H9 (cell line): ENCODE measurements around the gene CPB1. TPM values are rescaled to one million over a fixed set of nuclear protein-coding genes. Genes with fewer than 3 reads are reported as not detected.

Source experiments
- DNase-seq: peaks from one replicate; pipeline ENCODE4 v3.0.0-alpha.2; 2017
- H2AFZ ChIP-seq: one replicate; pipeline ENCODE4 v1.6.1; 2013; ENCODE audit warnings: mild to moderate bottlenecking, low read length, control low read depth, moderate library complexity
- H2AK5ac ChIP-seq: 2 replicates; pipeline ENCODE4 v1.6.1; 2013; ENCODE audit warnings: low read length, control low read depth, mixed read lengths; ENCODE audit not compliant: insufficient read length
- H2BK120ac ChIP-seq: one replicate; pipeline ENCODE4 v1.6.1; 2013; ENCODE audit warnings: low read depth, mild to moderate bottlenecking, low read length, control low read depth, inconsistent platforms; ENCODE audit not compliant: poor library complexity, severe bottlenecking
- H2BK12ac ChIP-seq: 2 replicates; pipeline ENCODE4 v1.6.1; 2013; ENCODE audit warnings: low read length, control low read depth, mixed read lengths, low read depth; ENCODE audit not compliant: insufficient read length
- H2BK15ac ChIP-seq: 2 replicates; pipeline ENCODE4 v1.6.1; 2013; ENCODE audit warnings: low read depth, low read length, control low read depth
- H2BK20ac ChIP-seq: one replicate; pipeline ENCODE4 v1.6.1; 2013; ENCODE audit warnings: low read depth, mild to moderate bottlenecking, low read length, control low read depth, inconsistent platforms; ENCODE audit not compliant: poor library complexity, severe bottlenecking
- H2BK5ac ChIP-seq: 2 replicates; pipeline ENCODE4 v1.6.1; 2013; ENCODE audit warnings: low read length, control low read depth, mixed read lengths; ENCODE audit not compliant: insufficient read length
- H3K14ac ChIP-seq: 2 replicates; pipeline ENCODE4 v1.6.1; 2013; ENCODE audit warnings: low read length, control low read depth; ENCODE audit not compliant: insufficient read depth
- H3K18ac ChIP-seq: 2 replicates; pipeline ENCODE4 v1.6.1; 2013; ENCODE audit warnings: low read depth, mild to moderate bottlenecking, mixed read lengths, low read length, control low read depth; ENCODE audit not compliant: insufficient read length
- H3K23ac ChIP-seq: 2 replicates; pipeline ENCODE4 v1.6.1; 2013; ENCODE audit warnings: low read length, control low read depth, mixed read lengths, low read depth; ENCODE audit not compliant: insufficient read length
- H3K23me2 ChIP-seq: 2 replicates; pipeline ENCODE4 v1.6.1; 2013; ENCODE audit warnings: low read depth, mild to moderate bottlenecking, mixed read lengths, low read length, control low read depth; ENCODE audit not compliant: insufficient read length, poor library complexity, severe bottlenecking
- H3K27ac ChIP-seq: 2 replicates; pipeline ENCODE4 v1.5.1; 2013; ENCODE audit warnings: low read length, control low read depth, mixed read lengths, low read depth; ENCODE audit not compliant: insufficient read length
- H3K27me3 ChIP-seq: 2 replicates; pipeline ENCODE4 v1.6.1; 2013; ENCODE audit warnings: low read length, control low read depth, inconsistent platforms; ENCODE audit not compliant: insufficient read depth
- H3K4ac ChIP-seq: 2 replicates; pipeline ENCODE4 v1.6.1; 2013; ENCODE audit warnings: low read depth, mild to moderate bottlenecking, control low read depth, inconsistent platforms, low read length, moderate library complexity
- H3K4me1 ChIP-seq: 2 replicates; pipeline ENCODE4 v1.6.1; 2013; ENCODE audit warnings: low read length, control low read depth, inconsistent platforms; ENCODE audit not compliant: insufficient read depth
- H3K4me2 ChIP-seq: 2 replicates; pipeline ENCODE4 v1.6.1; 2013; ENCODE audit warnings: low read length, control low read depth, mixed read lengths; ENCODE audit not compliant: insufficient read length, insufficient read depth
- H3K56ac ChIP-seq: 2 replicates; pipeline ENCODE4 v1.6.1; 2013; ENCODE audit warnings: low read depth, mild to moderate bottlenecking, mixed read lengths, low read length, control low read depth; ENCODE audit not compliant: insufficient read length
- H3K79me1 ChIP-seq: 2 replicates; pipeline ENCODE4 v1.6.1; 2013; ENCODE audit warnings: low read depth, mild to moderate bottlenecking, moderate library complexity, low read length, control low read depth, inconsistent platforms; ENCODE audit not compliant: insufficient read depth, poor library complexity, severe bottlenecking
- H3K79me2 ChIP-seq: 2 replicates; pipeline ENCODE4 v1.6.1; 2013; ENCODE audit warnings: low read length, control low read depth, inconsistent platforms; ENCODE audit not compliant: insufficient read depth
- H3K9ac ChIP-seq: 2 replicates; pipeline ENCODE4 v1.6.1; 2013; ENCODE audit warnings: low read length, control low read depth, mixed read lengths; ENCODE audit not compliant: insufficient read length; ENCODE audit errors: extremely low read depth
- H3K9me3 ChIP-seq: one replicate; pipeline ENCODE4 v1.6.1; 2013; ENCODE audit warnings: low read depth, low read length, inconsistent platforms; ENCODE audit not compliant: control insufficient read depth
- H3T11ph ChIP-seq: one replicate; pipeline ENCODE4 v1.6.1; 2013; ENCODE audit warnings: mild to moderate bottlenecking, low read length, control low read depth, inconsistent platforms
- H4K20me1 ChIP-seq: one replicate; pipeline ENCODE4 v1.6.1; 2013; ENCODE audit not compliant: control insufficient read depth, insufficient read length, insufficient read depth
- H4K5ac ChIP-seq: 2 replicates; pipeline ENCODE4 v1.6.1; 2013; ENCODE audit warnings: low read depth, mild to moderate bottlenecking, mixed read lengths, low read length, control low read depth; ENCODE audit not compliant: insufficient read length
- H4K8ac ChIP-seq: replicated peaks from 2 replicates; pipeline ENCODE4 v1.6.1; 2013; ENCODE audit warnings: low read length, control low read depth, mixed read lengths, low read depth; ENCODE audit not compliant: insufficient read length
- H4K91ac ChIP-seq: 2 replicates; pipeline ENCODE4 v1.6.1; 2013; ENCODE audit warnings: low read depth, mild to moderate bottlenecking, moderate library complexity, mixed read lengths, low read length, control low read depth; ENCODE audit not compliant: insufficient read length
- H3K27ac Mint-ChIP-seq, 3 experiments: 2 replicates in 2 of 3; 3 replicates in 1 of 3; pipeline ENCODE4 v1.8.0; 2020 to 2021; ENCODE audit warnings: mixed read lengths in 3 of 3, mild to moderate bottlenecking in 1 of 3, moderate library complexity in 1 of 3
- H3K27me3 Mint-ChIP-seq: 2 replicates; pipeline ENCODE4 v1.8.0; 2021; ENCODE audit warnings: low read depth, mild to moderate bottlenecking, moderate library complexity, mixed read lengths
- H3K36me3 Mint-ChIP-seq, 3 experiments: 2 replicates in 2 of 3; 3 replicates in 1 of 3; pipeline ENCODE4 v1.8.0; 2020 to 2021; ENCODE audit warnings: low read depth in 3 of 3, mixed read lengths in 3 of 3; ENCODE audit not compliant: insufficient read depth in 1 of 3
- H3K4me1 Mint-ChIP-seq, 2 experiments: 2 replicates each; pipeline ENCODE4 v1.8.0; 2020; ENCODE audit warnings: mixed read lengths in 2 of 2
- H3K4me3 Mint-ChIP-seq, 2 experiments: 2 replicates in 1 of 2; 3 replicates in 1 of 2; pipeline ENCODE4 v1.8.0; 2020 to 2021; ENCODE audit warnings: mild to moderate bottlenecking in 2 of 2, mixed read lengths in 2 of 2, moderate library complexity in 1 of 2
- H3K9me3 Mint-ChIP-seq, 2 experiments: 2 replicates in 1 of 2; 3 replicates in 1 of 2; pipeline ENCODE4 v1.8.0; 2020; ENCODE audit warnings: mild to moderate bottlenecking in 2 of 2, mixed read lengths in 2 of 2, moderate library complexity in 1 of 2
- CTCF ChIP-seq: fragments of 200-600 bp; sonication (generic); conservative IDR thresholded peaks from 3 replicates; pipeline ENCODE4 v1.8.0; 2021; ENCODE audit warnings: antibody characterized with exemption, mild to moderate bottlenecking
- WGBS: extraction: QIAGEN DNeasy Blood & Tissue Kit; methylation state at CpG from one replicate; pipeline ENCODE4 v1.1.7; 2013; ENCODE audit warnings: missing lambda C conversion rate, low lambda C conversion rate, mixed read lengths; ENCODE audit not compliant: insufficient read length; ENCODE audit errors: extremely low coverage; 5-methylcytosine and 5-hydroxymethylcytosine counted together
- total RNA-seq: library from RNA; stranded (reverse); gene quantifications from 2 replicates; pipeline ENCODE4 v1.2.1, GENCODE V29; 2021

The CPB1 gene
- total RNA-seq, 1 experiment from 2014 or later: not detected

DNA sequence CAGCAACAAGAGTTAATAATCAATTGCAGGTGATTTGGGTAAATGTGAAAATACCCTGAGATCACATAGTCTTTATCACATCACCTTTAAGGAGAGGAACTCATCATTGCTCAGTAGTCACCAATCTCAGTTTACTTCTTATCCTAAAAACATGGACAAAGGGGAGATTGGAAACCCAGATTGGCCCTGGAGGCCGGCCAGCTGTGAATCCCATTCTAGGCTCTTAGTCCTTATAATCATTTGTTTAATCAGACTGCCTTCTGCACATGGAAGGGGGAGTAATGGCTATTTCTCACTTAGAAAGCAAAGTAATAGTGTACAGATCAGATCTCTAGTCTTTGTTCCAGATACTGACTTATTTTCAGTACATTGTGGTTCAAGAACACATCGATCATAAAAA lies 37.2 kb upstream of the CPB1 start:
- H3K79me2 ChIP-seq: no peaks in the 10 kb centered on the region
- H3K18ac ChIP-seq: no peak overlapping the region
- peaks cover 4 to 16% of the 10 kb centered on the region in 2 experiments; a peak in 4 of 5 replicates for H3K9me3 Mint-ChIP-seq
- no peaks in the 10 kb centered on the region for H4K20me1 ChIP-seq
- no peak overlapping the region for H3K23ac ChIP-seq
- no peak for DNase-seq
- no peak overlapping the region for H3K14ac ChIP-seq
- H3K4me2 ChIP-seq: no peak overlapping the region
- H2BK12ac ChIP-seq: no peak overlapping the region
- peak overlapping the region in 1 of 3 experiments; percentile 25; a peak in 2 of 7 replicates for H3K27ac Mint-ChIP-seq
- no peak overlapping the region for H2AK5ac ChIP-seq
- no peak overlapping the region for H3T11ph ChIP-seq
- no peak overlapping the region for H2BK15ac ChIP-seq
- H2BK5ac ChIP-seq: no peak overlapping the region
- H3K23me2 ChIP-seq: no peaks in the 10 kb centered on the region
- H3K79me1 ChIP-seq: no peaks in the 10 kb centered on the region
- H4K91ac ChIP-seq: no peak overlapping the region
- no peak overlapping the region for H2BK120ac ChIP-seq
- no peak overlapping the region for H3K4me3 Mint-ChIP-seq
- no peaks in the 10 kb centered on the region for H3K27me3 Mint-ChIP-seq
- no peak for TF ChIP-seq CTCF
- peaks cover 17 to 18% of the 10 kb centered on the region in 2 experiments for H3K4me1 Mint-ChIP-seq
- H3K56ac ChIP-seq: no peak overlapping the region
- no peak overlapping the region for H4K8ac ChIP-seq
- no peaks in the 10 kb centered on the region for H3K9me3 ChIP-seq
- peaks cover 0 to 16% (median 0%) of the 10 kb centered on the region in 3 experiments; a peak in 2 of 7 replicates for H3K36me3 Mint-ChIP-seq
- no peaks in the 10 kb centered on the region for H3K27me3 ChIP-seq
- no peak overlapping the region for H3K27ac ChIP-seq
- H4K5ac ChIP-seq: no peak overlapping the region
- no peak overlapping the region for H3K9ac ChIP-seq
- no CpG with 5 or more reads among the region's 2 CpGs for WGBS
- no peak overlapping the region for H3K4ac ChIP-seq
- no peak overlapping the region for H2BK20ac ChIP-seq
- 0 out of 2 replicates have a peak, but pooled peaks cover 3% of the 10 kb centered on the region for H3K4me1 ChIP-seq
- no peak overlapping the region for H2AFZ ChIP-seq
